ENCODE measurements around the gene TOM1L1.
A peak's percentile ranks its signal among the peaks of the same experiment; 100 is the strongest.

Gene TOM1L1

DNA sequence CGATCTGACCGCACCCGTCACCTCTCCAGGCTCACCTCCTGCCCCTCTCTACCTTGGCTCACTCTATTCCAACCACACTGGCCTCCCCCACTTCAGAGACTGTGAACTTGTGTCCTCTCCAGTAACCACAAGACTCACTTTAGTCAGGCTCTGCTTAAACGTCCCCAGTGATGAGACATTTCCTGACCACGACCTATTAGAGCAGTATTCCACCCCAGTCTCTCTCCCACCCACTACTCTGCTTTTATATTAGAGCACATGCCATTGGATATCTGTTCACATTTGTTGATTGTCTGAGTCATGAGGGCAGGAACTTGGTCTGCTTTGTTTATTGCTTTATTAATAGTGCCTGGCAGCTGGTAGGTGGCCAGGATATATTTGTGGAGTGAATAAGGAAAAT lies 47.7 kb downstream of the TOM1L1 start:
- no peak for FAIRE-seq

DNA sequence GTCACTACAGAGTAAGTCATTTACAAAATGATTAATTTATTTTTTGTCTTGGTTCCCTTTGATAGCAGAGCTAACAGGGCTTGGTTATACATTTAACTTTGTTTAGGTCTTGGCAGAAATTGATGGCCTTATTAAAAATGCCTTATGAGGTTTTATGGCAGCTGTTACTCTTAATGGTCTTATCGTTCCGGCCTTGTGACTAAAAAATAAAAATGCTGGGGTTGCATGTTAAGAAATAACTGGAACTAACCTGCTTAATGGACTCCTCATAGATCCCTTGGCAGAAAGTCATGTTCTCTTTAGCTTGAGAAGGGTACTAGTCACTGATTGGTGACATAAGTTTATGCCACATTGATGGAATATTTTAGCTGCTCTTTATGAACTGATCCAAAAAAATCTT lies 49.5 kb downstream of the TOM1L1 start:
- no peak for FAIRE-seq

DNA sequence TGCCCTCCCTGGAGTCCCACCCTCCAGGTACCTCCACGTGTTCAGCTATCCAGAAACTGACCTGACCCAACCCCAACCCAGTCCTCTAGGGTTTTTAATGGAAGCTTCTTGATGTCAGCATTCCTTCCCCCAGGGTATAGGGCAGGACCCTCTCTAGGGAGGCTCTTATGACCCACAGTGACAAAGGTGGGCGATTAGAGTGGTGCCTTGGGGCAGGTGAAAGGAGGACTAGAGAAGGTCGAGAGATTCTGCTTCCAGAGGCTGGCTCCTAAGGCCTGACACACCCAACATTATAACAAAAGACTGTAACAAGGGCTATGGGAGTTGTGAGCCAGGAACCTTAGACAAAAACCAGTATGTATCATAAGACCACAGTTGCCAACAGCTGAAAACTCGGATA lies 50.6 kb downstream of the TOM1L1 start:
- FAIRE-seq = no peak

DNA sequence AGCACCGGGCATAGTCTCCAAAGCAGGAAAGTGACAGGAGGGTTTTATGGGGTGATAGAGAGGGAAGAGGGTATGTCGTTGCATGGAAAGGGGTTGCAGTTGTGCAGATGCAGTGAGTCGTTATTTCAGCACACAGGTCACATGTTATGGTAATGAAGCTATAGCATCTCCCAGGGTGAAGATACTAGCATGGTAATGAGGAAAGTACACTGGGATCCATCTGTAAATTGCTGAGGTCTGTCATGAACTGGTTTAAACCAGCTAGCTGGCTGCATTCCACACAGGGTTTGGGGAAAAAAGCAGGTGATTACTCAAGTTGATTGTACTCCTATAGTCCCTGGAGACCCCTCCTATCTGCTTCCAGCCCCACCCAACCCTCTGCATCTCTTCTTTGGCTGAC lies 56.1 kb downstream of the TOM1L1 start:
- no peak for FAIRE-seq

DNA sequence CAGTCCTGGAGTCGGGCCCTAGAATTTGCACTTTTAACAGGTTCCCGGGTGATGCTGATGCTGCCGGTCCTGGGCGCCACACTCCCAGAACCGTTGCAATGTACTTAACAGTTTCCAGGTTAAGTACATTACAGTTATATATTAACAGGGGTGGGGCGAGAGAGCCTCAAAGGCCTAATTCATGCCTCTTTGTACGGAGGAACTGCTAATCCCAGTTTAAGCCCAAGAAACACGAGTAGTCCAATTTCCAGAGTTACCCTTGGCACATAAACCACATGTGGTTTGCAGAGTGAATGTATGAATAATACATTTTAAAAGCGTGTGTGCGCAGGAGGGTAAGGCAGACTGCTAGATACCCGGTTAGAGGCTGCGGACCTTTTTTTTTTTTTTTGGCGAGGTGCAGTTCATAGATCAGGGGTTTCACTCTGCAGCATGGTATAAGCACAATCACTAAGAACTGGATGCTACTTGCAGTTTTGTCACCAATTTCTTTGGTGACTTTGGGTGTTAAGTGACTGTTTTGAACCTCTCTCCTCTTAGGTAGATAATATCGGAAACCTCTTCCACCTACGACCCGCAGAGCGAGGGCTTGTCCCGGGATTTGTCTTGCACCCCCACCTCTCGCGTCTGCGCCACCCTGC lies 67.1 kb downstream of the TOM1L1 start:
- FAIRE-seq = no peak

DNA sequence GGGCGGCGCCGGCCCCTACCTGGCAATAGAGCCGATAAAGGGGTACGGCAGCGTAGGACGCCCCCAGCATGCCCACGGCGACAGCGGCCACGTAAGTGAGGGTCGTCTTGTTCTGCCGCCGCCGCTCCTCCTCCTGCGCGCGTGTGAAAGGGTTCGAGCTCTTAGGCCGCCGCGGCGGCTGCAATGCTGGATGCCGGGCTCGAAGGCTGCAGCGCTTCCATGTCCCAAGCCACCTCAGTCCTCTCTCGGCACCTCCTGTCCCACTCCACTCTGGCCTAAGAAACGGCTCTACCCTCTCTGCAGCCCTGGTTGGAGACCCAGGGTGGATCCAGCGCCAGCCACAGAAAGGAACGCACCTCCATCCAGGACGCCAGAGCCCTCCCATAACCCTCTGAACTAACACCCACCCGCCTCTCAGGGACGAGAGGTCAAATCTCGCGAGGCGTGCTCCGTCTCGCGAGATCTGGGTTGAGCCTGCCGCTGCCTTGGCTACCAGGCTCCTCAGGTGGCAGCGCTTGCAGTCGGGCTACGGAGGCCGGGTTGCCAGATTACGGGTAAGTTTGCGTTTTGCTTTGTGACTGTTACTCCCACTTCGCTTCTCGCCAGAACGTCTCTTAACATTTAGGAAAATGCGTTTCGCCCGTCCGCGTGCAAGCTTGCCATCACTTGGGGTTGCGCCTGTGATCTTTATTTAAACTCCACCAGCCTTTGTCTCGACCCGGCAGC lies 67.8 kb downstream of the TOM1L1 start, which contains the start of the genes COX11 and STXBP4:
TSS of gene COX11 (minus strand) at position 393 of the 726 bp plus-strand sequence. CDS start at position 385, 8 bp downstream.
TSS of gene STXBP4 (plus strand) at position 504 of the 726 bp plus-strand sequence. CDS start 17,455 bp downstream, outside the sequence.
- peak; percentile 37 for FAIRE-seq

DNA sequence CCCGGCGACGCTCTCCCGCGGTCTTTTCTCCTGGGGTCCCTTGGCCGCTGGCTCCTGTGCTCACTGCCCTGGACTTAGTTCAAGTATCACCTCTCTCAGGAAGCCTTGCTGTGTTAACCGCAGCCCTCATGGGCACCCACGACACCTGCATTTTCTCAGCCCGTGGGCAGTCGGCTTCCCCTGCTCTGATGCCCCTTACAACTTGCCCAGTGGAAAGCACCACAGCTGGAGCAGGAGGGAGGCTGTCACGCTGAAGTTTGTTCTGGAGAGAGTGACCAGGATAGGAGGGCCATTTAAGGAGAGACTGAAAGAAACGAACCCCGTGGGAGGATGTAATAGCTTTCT lies 68.3 kb downstream of the TOM1L1 start:
- FAIRE-seq = no peak

DNA sequence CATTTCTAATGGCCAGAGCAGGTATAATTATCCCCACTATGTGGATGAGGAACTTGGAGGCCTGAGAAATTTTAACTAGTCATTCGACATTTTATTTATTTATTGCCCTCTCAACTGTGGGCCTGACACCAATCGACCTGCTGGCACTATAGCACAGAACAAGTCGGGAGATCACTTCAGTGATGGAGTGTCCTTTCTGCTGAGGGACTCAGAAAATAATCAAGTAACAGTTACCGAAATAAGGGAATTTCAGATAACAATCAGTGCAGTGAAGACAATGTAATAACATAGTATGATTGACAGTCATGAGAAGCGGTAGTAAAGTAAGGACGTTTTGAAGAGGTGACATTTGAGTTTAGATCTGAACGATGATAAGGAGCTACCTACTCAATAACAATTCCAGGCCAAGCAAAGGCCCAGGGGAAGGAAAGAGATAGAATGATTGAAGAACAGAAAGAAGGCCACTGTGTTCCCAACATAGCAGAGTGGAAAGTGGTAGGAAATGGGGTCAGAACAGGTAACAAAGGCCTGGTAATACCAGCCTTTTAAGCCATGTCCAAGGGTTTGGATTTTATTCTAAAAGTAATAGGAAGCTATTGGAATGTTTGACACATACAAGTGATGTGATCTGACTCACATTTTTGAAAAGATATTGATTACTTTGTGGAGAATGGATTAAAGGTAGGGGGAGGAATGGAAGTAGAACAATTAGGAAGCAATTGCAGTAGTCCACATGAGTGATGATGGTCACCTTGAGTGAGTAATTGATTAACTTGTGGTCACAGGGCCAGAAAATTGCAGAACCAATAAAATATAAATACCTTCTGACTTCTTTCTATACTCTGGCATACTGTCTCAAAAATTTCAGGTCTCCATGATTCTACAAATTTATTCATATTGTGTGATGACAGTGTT lies 69.3 kb downstream of the TOM1L1 start:
- no peak for FAIRE-seq

DNA sequence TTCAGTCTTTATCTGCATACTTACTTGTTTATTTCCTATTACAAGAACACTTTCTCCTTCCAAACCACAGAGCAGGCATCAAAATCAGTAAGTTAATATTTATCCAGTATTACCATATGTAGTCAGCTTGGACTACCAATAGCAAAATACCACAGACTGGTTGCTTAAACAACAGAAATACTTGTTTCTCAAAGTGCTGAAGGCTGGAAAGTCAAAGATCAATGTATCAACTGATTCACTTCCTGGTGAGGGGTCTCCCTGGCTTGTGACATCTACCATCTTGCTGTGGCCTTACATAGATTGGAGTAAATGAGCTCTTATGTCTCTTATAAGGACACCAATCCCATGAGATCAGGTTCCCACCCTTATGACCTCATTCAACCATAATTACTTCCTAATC lies 70.5 kb downstream of the TOM1L1 start:
- FAIRE-seq = no peak

DNA sequence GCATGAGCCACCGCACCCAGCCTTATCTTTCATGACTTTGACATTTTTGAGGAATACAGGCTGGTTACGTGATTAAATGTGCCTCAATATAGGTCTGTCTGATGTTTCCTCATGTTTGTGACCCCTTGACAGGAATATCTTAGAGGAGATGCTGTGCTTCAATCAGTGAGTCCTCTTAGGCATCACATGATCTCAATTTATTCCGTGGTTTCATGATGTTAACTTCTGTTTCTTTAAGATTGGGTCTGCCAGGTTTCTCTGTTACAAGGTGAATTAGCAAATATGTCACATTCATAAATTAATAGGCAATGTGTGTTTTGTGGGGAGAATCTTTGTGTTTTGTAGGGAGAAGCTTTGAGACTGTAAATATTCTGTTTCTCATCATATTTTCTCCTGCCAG lies 71.2 kb downstream of the TOM1L1 start:
- no peak for FAIRE-seq

DNA sequence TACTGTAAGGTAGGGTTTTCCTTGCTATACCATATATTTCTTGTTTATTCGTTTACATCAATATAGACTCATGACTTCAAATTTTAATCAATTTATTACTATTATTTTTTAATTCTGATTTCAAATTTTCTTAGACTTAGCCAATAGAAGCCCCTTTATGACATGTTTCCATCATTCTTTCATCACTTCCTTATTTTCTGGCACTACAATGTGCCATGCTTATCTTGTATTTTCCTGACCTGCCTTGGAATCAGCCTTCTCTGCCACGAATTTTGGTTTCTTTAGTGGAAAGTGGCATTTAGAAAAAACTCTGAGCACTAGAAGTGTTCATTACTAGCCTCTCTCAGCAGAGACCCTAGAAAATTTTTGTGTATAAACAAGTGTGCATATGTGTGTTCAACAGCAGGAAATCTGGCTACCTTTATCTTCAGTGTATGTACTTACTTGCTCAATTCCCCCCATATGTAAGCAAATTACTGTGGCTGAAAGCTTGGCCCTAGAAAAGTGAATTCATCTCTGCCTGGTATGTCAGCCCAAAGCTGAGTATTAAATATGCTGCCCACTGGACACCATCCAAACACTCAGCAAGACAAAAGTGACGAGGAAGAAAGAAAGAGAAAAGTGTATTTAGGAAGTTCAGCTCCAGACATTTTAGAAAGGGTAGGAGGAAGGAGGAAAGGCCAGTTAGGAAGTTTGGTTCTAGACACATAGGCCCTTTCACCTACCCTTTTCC lies 71.9 kb downstream of the TOM1L1 start:
- no peak for FAIRE-seq

DNA sequence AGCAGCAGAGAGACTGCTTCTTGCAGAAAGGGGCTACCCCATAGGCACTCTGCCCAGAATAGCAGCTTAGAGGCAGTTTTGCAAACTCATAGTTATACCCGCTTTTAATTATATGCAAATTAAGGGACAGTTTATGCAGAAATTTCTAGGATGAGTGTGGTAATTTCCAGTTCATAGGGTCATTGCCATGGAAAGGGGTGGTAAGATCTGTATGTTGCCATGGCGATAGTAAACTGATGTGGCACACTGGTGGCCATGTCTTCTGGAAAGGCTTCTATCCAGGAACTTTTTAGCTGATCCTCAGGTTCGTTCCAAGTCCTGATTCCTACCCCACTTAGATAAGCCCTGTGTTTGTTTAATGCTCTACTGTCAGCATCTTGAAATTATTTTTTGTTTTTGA lies 74.1 kb downstream of the TOM1L1 start:
- no peak for FAIRE-seq

DNA sequence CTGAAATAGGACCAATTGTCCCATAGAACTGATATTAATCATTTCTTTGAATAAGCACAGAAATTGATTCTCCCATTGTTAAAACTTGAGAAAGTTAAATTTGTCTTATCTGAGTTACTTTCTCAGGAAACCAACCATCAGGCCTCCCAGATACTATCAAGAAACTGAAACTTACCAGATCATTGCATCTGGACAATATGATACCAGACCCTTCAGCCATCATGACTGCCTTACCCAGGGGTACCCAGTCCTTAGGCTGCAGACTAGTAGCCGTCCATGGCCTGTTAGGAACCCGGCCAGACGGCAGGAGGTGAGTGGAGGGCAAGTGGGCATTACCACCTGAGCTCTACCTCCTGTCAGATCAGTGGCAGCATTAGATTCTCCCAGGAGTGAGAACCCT lies 75.7 kb downstream of the TOM1L1 start:
- no peak for FAIRE-seq

DNA sequence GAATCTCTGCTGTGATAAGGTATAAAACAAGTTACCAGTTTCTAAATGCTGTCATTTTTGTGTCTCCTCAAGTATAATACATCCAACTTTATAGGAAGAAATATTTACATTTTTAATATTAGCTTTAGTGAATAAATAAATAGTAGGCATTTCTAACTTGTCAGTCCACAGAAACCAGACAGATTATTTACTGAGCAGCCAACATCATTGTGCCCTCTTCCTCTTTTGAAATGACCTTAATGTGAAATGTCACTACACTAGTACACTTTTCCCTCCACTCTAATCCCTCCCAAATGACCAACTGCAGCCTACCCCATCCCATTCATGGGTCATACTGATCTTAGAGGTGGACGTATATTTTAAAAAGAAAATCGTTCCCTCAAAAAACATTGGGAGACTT lies 77.1 kb downstream of the TOM1L1 start:
- FAIRE-seq = no peak

DNA sequence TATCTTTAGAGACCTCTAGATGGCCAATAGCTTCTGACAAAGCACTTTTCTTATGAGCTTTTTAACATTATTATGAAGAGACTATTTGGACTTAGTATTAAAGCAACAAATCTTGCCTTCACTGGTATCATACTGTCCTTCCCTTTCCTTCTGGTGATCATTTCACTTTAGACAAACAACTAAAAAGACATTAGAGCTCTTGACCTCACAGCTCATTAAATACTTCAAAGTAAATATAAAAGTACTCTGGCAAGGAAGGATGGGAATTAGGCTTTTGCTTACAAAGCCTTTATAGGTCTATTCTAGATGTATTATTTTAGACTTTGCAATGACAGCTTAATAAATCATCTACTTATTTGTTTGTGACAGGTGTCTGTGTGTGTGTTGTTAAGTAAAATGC lies 79.0 kb downstream of the TOM1L1 start:
- no peak for FAIRE-seq

DNA sequence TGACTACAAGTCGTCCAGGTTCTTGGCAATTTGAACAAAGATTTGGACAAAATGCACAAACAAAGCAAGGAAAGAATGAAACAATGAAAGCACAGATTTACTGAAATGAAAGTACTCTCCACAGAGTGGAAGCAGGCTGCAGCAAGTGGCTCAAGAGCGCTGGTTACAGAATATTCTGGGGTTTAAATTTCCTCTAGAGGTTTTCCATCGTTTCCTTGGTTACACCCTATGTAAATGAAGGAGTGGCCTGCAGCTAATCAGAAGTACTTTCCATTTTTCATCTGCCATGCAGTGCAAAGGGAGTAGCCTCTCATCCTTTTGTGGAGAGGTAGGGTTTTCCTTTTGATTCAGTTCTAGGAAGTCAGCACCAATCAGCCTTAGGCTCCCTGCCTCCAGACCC lies 79.7 kb downstream of the TOM1L1 start:
- no peak for FAIRE-seq

DNA sequence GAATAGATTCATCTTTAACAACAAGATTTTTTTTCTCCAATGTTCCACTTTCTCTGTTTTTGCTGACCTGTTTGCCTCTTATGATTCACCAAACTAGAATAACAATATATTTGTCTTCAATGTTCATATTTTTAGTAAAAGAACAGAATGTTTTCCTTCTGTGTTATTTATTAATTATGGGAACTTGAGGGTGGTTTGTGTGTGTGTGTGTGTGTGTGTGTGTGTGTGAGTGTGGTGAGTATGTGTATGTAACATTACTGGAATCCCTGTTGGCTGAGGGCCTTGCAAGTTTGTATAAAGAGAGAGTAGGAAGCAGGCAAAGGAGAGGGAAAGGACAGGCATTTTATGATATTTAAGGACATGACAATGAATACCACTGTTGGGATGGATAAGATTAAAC lies 81.7 kb downstream of the TOM1L1 start:
- FAIRE-seq = no peak

DNA sequence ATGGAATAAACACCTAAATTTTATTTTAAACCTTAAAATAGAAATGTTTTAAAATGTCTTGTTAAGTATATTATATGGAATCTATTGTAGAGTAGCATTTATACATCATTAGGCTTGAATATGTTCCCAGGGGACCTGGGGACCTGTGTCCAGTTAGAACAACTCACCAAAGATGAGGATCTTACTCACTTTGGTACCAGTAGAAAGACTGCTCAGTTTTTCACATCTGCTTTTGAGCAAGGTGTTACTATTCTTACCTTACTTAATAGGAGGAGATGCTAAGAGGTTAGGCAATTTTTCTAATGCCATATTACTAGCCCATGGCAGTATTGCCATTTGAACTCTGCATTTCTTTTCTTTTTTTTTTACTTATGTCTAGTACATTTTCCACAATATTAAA lies 82.6 kb downstream of the TOM1L1 start:
- no peak for FAIRE-seq

DNA sequence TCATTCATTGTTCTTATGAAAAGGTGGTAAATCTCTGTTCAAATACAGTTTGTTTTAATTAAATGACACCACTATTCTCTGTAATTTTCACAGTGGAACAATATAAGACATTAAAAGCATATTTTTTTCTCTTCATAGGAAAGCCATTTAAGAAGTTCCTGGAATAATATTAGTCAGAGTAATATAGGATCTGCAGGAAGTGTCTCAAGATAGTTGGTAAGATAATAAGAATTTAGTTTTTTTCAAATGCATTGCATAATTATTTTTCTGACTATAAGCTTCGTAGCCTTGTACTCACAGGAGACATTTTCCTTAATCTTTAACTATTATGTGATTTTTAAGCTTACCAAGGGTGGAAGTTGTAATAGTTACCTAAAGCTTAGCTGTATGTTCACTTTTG lies 84.8 kb downstream of the TOM1L1 start:
- no peak for FAIRE-seq

DNA sequence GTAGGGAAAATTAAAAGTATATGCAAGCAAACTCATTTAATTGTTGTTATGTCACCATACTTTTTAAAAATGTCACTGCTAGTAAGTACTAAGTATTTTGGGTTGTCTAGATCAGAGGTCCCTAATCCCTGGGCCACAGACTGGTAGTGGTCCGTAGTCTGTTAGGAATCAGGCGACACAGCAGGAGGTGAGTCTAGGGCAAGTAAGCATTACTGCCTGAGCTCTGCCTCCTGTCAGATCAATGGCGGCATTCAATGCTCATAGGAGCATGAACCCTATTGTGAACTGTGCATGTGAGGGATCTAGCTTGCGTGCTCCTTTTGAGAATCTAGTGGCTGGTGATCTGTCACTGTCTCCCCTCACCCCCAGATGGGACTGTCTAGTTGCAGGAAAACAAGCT lies 89.5 kb downstream of the TOM1L1 start:
- FAIRE-seq = no peak

DNA sequence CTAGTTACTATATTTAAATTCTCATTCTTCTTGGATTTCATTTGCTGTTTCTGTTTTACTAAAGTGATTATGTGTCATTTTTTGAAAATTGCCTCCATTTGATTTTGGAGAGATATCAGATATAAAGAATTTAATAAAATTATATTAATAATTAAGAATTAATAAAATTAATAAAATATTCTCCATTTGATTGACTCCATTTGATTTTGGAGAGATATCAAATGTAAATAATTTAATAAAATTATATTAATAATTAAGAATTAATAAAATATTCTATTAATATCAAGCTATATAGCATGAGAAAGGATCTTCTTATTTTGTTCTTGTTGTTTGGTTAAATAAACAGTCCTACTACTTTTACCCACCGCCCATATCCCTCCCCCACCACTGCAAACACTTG lies 90.9 kb downstream of the TOM1L1 start:
- peak; percentile 93 for FAIRE-seq

DNA sequence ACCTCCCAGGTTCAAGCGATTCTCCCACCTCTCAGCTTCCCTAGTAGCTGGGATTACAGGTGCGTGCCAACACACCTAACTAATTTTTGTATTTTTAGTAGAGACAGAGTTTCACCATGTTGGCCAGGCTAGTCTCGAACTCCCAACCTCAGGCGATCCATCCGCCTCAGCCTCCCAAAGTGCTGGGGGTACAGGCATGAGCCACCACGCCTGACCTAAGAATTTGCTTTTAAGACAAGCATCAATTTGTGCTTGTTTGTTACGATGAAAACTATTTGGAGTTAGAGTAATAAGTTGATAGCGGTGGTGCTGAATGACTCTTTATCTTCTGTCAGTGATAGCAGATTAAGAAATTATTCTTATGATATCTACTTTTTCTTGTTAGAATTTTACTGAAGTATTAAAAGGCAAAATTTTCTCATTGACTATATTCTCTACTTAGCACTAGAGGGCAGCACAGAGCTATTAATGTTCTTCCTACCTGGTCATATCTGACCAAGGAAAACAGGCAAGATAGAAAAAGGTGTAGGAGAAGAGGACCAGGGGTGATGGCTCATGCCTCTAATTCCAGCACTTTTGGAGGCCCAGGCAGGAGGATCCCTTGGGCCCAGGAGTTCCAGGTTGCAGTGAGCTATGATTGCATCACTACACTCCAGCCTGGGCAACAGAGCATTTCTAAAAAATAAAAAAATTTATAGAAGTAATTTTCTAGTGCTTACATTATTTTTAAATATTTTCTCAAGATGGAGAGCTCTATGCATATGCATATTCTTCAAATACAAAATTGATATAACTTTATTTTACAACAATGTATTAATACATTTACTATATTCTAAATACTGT lies 92.4 kb downstream of the TOM1L1 start:
- FAIRE-seq = peak; percentile 94

All from A204.1 (cell line).